Measurements from ENCODE around the gene MALAT1. TPM values are rescaled to one million over a fixed set of nuclear protein-coding genes. Genes with fewer than 3 reads are reported as not detected.

The MALAT1 gene
- total RNA-seq, 1 experiment from 2014 or later: 6,000 TPM

DNA sequence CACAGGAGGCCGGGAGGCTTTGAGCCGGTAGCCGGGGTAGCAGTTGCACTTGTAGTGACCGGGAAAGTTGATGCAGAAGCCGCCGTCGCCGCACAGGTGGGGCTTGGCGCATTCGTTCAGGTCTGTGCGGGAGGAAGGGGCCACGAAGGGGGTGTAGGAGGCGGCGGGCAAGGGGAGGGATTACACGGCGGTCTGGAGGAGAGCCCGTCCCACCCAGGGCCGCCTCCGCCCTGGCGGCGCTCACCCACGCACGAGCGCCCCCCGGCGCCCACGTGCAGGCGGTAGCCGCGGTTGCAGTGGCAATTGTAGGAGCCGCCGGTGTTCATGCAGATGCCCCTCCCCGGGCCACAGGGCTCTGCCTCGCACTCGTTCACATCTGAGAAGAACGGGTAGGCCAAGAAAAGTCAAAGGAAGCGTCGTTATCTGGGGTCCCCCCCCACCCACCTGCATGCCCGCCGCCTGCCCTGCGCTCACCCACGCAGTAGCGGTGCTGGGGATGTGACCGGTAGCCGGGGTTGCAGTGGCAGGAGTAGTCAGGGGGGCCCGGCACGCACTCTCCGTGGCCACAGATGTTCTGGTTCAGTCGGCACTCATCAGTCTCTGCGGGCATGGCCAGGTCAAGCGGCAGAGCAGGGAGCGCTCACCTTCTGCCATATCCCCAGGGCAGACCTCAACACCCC, 48.7 kb downstream of the MALAT1 start (continued):
- TF ChIP-seq, protein P1, sequence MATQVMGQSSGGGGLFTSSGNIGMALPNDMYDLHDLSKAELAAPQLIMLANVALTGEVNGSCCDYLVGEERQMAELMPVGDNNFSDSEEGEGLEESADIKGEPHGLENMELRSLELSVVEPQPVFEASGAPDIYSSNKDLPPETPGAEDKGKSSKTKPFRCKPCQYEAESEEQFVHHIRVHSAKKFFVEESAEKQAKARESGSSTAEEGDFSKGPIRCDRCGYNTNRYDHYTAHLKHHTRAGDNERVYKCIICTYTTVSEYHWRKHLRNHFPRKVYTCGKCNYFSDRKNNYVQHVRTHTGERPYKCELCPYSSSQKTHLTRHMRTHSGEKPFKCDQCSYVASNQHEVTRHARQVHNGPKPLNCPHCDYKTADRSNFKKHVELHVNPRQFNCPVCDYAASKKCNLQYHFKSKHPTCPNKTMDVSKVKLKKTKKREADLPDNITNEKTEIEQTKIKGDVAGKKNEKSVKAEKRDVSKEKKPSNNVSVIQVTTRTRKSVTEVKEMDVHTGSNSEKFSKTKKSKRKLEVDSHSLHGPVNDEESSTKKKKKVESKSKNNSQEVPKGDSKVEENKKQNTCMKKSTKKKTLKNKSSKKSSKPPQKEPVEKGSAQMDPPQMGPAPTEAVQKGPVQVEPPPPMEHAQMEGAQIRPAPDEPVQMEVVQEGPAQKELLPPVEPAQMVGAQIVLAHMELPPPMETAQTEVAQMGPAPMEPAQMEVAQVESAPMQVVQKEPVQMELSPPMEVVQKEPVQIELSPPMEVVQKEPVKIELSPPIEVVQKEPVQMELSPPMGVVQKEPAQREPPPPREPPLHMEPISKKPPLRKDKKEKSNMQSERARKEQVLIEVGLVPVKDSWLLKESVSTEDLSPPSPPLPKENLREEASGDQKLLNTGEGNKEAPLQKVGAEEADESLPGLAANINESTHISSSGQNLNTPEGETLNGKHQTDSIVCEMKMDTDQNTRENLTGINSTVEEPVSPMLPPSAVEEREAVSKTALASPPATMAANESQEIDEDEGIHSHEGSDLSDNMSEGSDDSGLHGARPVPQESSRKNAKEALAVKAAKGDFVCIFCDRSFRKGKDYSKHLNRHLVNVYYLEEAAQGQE (IDR thresholded peaks at IDR 0.05; ENCODE audit: low read depth): no peak
- TF ChIP-seq MAX (IDR thresholded peaks at IDR 0.05) (no peak), EZH2phosphoT487 (IDR thresholded peaks at IDR 0.05; ENCODE audit: borderline replicate concordance) (no peak), FOSL1 (IDR thresholded peaks at IDR 0.05; ENCODE audit: low read depth) (no peak), RAD21 (IDR thresholded peaks at IDR 0.05; ENCODE audit: low read depth) (no peak), JUND (IDR thresholded peaks at IDR 0.05) (no peak), SRF (IDR thresholded peaks at IDR 0.05; ENCODE audit: low read depth) (no peak), ELF1 (IDR thresholded peaks at IDR 0.05; ENCODE audit: borderline replicate concordance, low read depth) (no peak)

DNA sequence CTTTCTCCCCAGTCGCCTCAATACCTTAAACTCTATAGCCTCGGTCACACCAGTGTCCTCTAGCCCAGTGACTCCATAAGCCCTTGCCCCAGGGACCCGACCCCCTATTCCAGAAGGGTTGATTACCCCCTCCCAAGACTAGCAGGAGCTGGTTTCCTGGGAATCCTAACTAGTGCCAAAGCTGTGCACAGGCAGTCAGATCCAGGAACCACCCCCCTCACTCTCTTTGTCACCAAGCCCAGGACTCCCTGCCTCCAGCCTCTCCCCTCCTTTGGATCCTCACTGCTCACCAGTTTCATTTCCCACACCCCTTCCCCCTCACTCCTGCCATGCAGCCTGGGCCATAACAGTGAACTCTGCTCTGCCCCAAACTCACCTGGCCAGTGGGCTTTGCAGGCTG, 49.5 kb downstream of the MALAT1 start:
- Histone ChIP-seq H4K20me1 (ENCODE audit: insufficient read depth) (no peaks in the 10 kb centered on the region), H3K36me3 (ENCODE audit: control insufficient read depth in 1 of 2, insufficient read depth in 2 of 2, low read length in 2 of 2) (peaks cover 5 to 18% of the 10 kb centered on the region in 2 experiments), H3K4me1 (ENCODE audit: control insufficient read depth in 1 of 2, insufficient read depth in 2 of 2, low read length in 2 of 2) (peaks cover 30 to 39% of the 10 kb centered on the region in 2 experiments), H3K4me2 (ENCODE audit: low read length) (no peak overlapping the region), H3K79me2 (ENCODE audit: insufficient read depth, low read length) (no peaks in the 10 kb centered on the region), H3K4me3 (replicated peaks in 1 of 2; ENCODE audit: low read depth in 1 of 2, low read length in 2 of 2) (no peak overlapping the region), H3K27me3 (ENCODE audit: insufficient read depth, low read length) (no peaks in the 10 kb centered on the region), H2AFZ (ENCODE audit: low read depth, low read length, poor library complexity, severe bottlenecking) (no peak overlapping the region), H3K9ac (ENCODE audit: low read length) (no peak overlapping the region), H3K9me3 (ENCODE audit: control insufficient read depth in 1 of 2, insufficient read depth in 1 of 2, low read depth in 1 of 2, low read length in 2 of 2) (no peaks in the 10 kb centered on the region), H3K27ac (ENCODE audit: low read depth, low read length) (no peak overlapping the region; the same call in 1 of the 2 replicates), H3K9me2 (ENCODE audit: insufficient read depth) (no peaks in the 10 kb centered on the region)
- DNase-seq (ENCODE audit: low read depth, low spot score) (no peak), ATAC-seq (no peak)
- no TSS peak for BruUV-seq (replicated peaks)
- POLR2A ChIA-PET: no interaction called here
- CTCF ChIA-PET: no interaction called here
- intact Hi-C loops (cut with micrococcal nuclease): no loop called here
- RAD21 ChIA-PET (ENCODE audit: low non-redundant PET in 1 of 2, low total read pairs in 2 of 2, uncharacterized antibody in 2 of 2, unreplicated experiment in 2 of 2): no interaction called here
- TF ChIP-seq FOSL1 (IDR thresholded peaks at IDR 0.05; ENCODE audit: low read depth): no peak
- TF ChIP-seq POLR2AphosphoS5 (IDR thresholded peaks at IDR 0.05; ENCODE audit: low read depth, low read length): no peak
- no peak for TF ChIP-seq SP1 (IDR thresholded peaks at IDR 0.05; ENCODE audit: low read depth)
- TF ChIP-seq RAD21 (IDR thresholded peaks at IDR 0.05; ENCODE audit: low read depth): no peak
- TF ChIP-seq, protein P1 (IDR thresholded peaks at IDR 0.05; ENCODE audit: low read depth): no peak
- no peak for TF ChIP-seq CEBPB (IDR thresholded peaks at IDR 0.05; ENCODE audit: low read depth)
- TF ChIP-seq EZH2 (IDR thresholded peaks at IDR 0.05): no peak
- no peak for TF ChIP-seq POLR2A (IDR thresholded peaks at IDR 0.05; ENCODE audit: borderline replicate concordance, extremely low read depth, insufficient read depth, insufficient read length)
- TF ChIP-seq CBX3 (IDR thresholded peaks at IDR 0.05; ENCODE audit: low read depth): no peak
- no peak for TF ChIP-seq ZBTB33 (IDR thresholded peaks at IDR 0.05; ENCODE audit: extremely low read depth, insufficient replicate concordance, low read length)

All from HCT116 (cell line).